Activated CD8-positive, alpha-beta T cell treated with anti-CD3 and anti-CD28 coated beads for 36 hours (primary cell): ENCODE data around the gene VSTM2B. TPM values are rescaled to one million over a fixed set of nuclear protein-coding genes. Genes with fewer than 3 reads are reported as not detected.

Source experiments
- ATAC-seq: fragments of 200-7000 bp; cut with Tn5 transposase; one replicate; pipeline ENCODE4 v1.10.0; 2021; ENCODE audit warnings: mild to moderate bottlenecking, moderate library complexity
- CTCF ChIA-PET: fragments of 350-600 bp; sonication (Branson Sonifier 250); formaldehyde crosslinking; loops from one replicate; lab custom pipeline; 2021; ENCODE audit warnings: antibody characterized with exemption; lab: Charles Lee
- POLR2A ChIA-PET: fragments of 350-600 bp; sonication (Branson Sonifier 250); formaldehyde crosslinking; loops from one replicate; lab custom pipeline; 2021; ENCODE audit warnings: antibody characterized with exemption; lab: Charles Lee
- DNase-seq: peaks from one replicate; pipeline ENCODE4 v3.0.0-alpha.2; 2020
- H3K27ac Mint-ChIP-seq: one replicate; pipeline ENCODE4 v1.8.0; 2021; ENCODE audit warnings: mild to moderate bottlenecking, mixed read lengths
- H3K27me3 Mint-ChIP-seq: one replicate; pipeline ENCODE4 v1.8.0; 2021; ENCODE audit warnings: mixed read lengths
- H3K36me3 Mint-ChIP-seq: one replicate; pipeline ENCODE4 v1.8.0; 2021; ENCODE audit warnings: low read depth, mixed read lengths
- H3K4me1 Mint-ChIP-seq: one replicate; pipeline ENCODE4 v1.8.0; 2021; ENCODE audit warnings: low read depth, mixed read lengths
- H3K4me3 Mint-ChIP-seq: one replicate; pipeline ENCODE4 v1.8.0; 2021; ENCODE audit warnings: mild to moderate bottlenecking, moderate library complexity, mixed read lengths
- H3K9me3 Mint-ChIP-seq: one replicate; pipeline ENCODE4 v1.8.0; 2021; ENCODE audit warnings: mixed read lengths
- intact Hi-C: fragments of 100-400 bp; cut with micrococcal nuclease; formaldehyde crosslinking; loops from one replicate; pipeline ENCODE4 v1.10.0; 2022
- total RNA-seq, 2 experiments: library from RNA; stranded (reverse); gene quantifications; one replicate each; pipeline ENCODE4 v1.2.3, GENCODE V29; 2021
- TF ChIP-seq, protein P1 (sequence below): fragments of 200-600 bp; IDR thresholded peaks from one replicate; pipeline ENCODE4 v1.8.0; 2022; ENCODE audit warnings: antibody characterized with exemption, mild to moderate bottlenecking

VSTM2B gene
- total RNA-seq, 2 experiments from 2014 or later: not detected

DNA sequence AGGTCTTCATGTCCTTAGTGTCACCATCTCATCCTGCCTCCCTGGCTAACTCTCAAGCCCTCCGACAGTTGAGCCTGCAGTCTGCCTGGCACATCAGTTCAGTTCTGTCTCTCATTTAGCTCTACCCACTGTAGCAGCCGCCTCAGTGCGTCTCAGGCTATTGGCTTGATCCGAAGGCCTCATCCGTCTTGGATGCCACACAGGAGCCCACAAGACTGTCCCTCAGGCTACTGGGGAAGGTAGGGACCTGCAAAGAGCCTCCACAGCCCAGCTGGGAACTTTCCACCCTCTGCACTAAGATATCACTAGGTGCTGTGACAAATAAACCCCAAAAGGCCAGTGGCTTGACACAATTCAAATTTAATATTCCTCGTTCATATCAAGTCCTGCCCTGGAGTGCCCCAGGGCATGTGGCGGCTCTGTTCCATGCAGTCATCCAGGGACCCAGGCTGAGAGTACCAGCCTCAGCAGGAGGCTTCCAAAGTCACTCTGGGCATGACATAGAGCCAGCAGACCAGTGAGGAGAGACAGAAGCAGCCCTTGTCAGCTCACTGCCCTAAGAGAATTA lies 5.7 kb downstream of the VSTM2B start:
- DNase-seq (no peak), ATAC-seq (no peak)
- POLR2A ChIA-PET: no interaction called here
- TF ChIP-seq, protein P1, sequence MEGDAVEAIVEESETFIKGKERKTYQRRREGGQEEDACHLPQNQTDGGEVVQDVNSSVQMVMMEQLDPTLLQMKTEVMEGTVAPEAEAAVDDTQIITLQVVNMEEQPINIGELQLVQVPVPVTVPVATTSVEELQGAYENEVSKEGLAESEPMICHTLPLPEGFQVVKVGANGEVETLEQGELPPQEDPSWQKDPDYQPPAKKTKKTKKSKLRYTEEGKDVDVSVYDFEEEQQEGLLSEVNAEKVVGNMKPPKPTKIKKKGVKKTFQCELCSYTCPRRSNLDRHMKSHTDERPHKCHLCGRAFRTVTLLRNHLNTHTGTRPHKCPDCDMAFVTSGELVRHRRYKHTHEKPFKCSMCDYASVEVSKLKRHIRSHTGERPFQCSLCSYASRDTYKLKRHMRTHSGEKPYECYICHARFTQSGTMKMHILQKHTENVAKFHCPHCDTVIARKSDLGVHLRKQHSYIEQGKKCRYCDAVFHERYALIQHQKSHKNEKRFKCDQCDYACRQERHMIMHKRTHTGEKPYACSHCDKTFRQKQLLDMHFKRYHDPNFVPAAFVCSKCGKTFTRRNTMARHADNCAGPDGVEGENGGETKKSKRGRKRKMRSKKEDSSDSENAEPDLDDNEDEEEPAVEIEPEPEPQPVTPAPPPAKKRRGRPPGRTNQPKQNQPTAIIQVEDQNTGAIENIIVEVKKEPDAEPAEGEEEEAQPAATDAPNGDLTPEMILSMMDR: no peak
- Mint-ChIP-seq H3K9me3 (no peaks in the 10 kb centered on the region), H3K27ac (no peak overlapping the region), H3K4me3 (no peak overlapping the region), H3K27me3 (peaks cover 59% of the 10 kb centered on the region), H3K36me3 (no peaks in the 10 kb centered on the region), H3K4me1 (peaks cover 21% of the 10 kb centered on the region)
- CTCF ChIA-PET: interaction anchor here (1.0 kb wide), 1 partner anchor 10 kb away, joined by 3 read pairs; no protein-coding TSS in a partner anchor
- intact Hi-C loops: loop anchor here (5.0 kb wide), 1 partner anchor 56 kb away; no protein-coding TSS in a partner anchor

DNA sequence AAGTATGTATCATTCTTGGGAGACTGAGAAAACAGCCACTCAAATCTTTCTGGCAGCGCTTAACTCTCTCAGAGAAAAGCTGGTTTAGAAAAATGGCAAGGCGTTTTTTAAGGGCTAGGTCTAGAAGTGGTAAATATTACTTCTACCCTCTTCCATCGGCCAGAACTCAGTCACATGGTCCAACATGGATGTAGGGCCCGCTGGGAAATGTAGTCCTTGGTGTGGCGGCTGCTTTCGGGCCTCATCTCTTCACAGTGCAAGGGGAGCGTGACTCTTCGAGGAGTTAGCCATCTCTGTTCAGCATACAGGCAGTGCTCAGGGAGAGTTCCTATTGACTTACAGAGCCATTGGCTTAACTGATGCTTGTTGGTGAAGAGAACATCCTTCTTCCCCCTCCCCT lies 6.3 kb downstream of the VSTM2B start:
- Mint-ChIP-seq H3K9me3 (no peaks in the 10 kb centered on the region), H3K27me3 (peaks cover 57% of the 10 kb centered on the region), H3K4me3 (no peak overlapping the region), H3K4me1 (peaks cover 19% of the 10 kb centered on the region), H3K36me3 (no peaks in the 10 kb centered on the region), H3K27ac (no peak overlapping the region)
- ChIA-PET POLR2A (no interaction called here), CTCF (no interaction called here)
- ATAC-seq: no peak
- intact Hi-C loops: loop anchor here (5.0 kb wide), 1 partner anchor 55 kb away; no protein-coding TSS in a partner anchor
- TF ChIP-seq, protein P1: no peak
- DNase-seq: no peak

DNA sequence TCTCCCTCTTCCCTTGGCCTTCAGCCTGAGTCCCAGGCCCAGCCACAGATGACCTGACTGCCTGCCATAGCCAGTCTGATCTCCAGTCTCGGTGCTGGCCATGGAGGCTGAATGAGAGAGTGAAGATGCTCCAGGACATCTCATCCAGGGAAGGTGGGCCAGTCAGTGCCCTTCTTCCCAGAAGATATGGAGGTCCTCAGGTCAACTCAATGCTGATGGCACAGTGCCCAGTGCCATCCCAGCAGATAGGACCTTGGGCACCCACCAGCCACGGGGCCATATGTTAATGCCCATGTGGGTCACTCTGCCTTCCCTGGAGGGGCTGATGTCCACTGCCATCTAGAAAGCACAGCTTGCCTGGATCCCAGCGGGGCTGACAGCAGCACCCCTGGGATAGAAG lies 7.2 kb downstream of the VSTM2B start:
- H3K27ac Mint-ChIP-seq: no peak overlapping the region
- H3K27me3 Mint-ChIP-seq: peaks cover 50% of the 10 kb centered on the region
- no peak for ATAC-seq
- TF ChIP-seq, protein P1: no peak
- H3K9me3 Mint-ChIP-seq: no peaks in the 10 kb centered on the region
- ChIA-PET POLR2A (no interaction called here), CTCF (no interaction called here)
- H3K36me3 Mint-ChIP-seq: no peaks in the 10 kb centered on the region
- no peak overlapping the region for H3K4me3 Mint-ChIP-seq
- intact Hi-C loops: loop anchor here (5.0 kb wide), 1 partner anchor 54 kb away; no protein-coding TSS in a partner anchor
- no peak for DNase-seq
- peaks cover 12% of the 10 kb centered on the region for H3K4me1 Mint-ChIP-seq

DNA sequence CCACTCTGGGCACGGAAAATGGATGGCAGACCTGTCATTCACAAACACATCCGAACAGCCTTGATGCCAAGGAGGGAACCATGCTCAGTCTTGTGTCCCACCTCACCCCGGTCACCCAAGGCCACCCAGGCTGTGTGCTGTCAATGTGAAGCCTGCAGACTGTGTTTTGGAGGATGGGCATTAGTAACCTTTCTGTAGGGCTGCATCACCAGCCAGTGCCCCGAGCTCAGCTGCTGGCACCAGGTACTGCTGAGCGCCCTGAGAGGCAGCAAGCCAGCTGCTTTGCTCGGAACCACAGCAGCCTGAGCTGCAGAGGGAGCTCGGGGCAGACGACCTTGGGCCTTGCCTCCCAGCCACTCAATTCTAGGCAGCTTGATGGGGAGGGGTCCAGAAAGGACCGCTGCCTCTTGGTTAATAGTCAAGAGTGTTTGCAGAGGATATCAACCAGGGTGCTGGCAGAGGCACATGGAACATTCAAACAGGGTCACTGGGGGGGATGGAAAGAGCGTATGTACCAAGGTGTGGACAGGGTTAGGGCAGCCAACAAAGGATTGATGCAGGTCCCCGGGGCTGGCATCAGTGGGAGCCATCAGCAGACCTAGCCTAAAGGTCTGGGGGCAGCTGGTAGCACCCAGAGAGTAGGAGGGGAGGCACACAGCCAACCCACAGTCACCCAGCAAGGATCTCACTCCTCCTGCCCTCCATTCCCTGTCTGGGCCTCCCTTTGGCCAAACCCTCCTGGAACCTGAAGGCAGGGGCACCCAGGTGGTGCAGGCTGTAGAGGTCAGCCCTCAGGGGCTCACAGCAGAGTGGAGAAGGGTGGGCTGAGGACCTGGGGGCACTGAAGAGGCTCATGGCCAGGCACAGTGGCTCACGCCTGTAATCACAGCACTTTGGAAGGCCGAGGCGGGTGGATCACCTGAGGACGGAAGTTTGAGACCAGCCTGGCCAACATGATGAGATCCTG lies 8.1 kb downstream of the VSTM2B start:
- no peak overlapping the region for H3K27ac Mint-ChIP-seq
- H3K27me3 Mint-ChIP-seq: peaks cover 47% of the 10 kb centered on the region
- ATAC-seq (no peak), DNase-seq (no peak)
- H3K4me3 Mint-ChIP-seq: no peak overlapping the region
- no peaks in the 10 kb centered on the region for H3K36me3 Mint-ChIP-seq
- TF ChIP-seq, protein P1: no peak
- no peaks in the 10 kb centered on the region for H3K9me3 Mint-ChIP-seq
- H3K4me1 Mint-ChIP-seq: peaks cover 7% of the 10 kb centered on the region
- POLR2A ChIA-PET: no interaction called here
- intact Hi-C loops: loop anchor here (5.0 kb wide), 1 partner anchor 53 kb away; no protein-coding TSS in a partner anchor
- CTCF ChIA-PET: no interaction called here
